K562 (cell line): ENCODE results near the gene LRRC27. TPM values are rescaled to one million over a fixed set of nuclear protein-coding genes. Genes with fewer than 3 reads are reported as not detected.

Experiments
- LEF1 ChIP-seq: fragments of 450-650 bp; IDR thresholded peaks from 2 replicates; pipeline ENCODE4 v1.6.1; 2016; ENCODE audit warnings: mild to moderate bottlenecking
- MTA3 ChIP-seq: fragments of 450-650 bp; formaldehyde crosslinking; IDR thresholded peaks from 2 replicates; pipeline ENCODE4 v1.6.1; 2017; ENCODE audit warnings: mild to moderate bottlenecking, borderline replicate concordance
- RBM39 ChIP-seq: fragments of 200-400 bp; formaldehyde crosslinking; optimal IDR thresholded peaks from 2 replicates; pipeline ENCODE3; 2018; ENCODE audit warnings: low read depth, low read length
- STAT6 ChIP-seq: sonication (generic); formaldehyde crosslinking; IDR thresholded peaks from 2 replicates; pipeline ENCODE4 v1.8.1; 2023; ENCODE audit warnings: mild to moderate bottlenecking, missing genetic modification reagents
- SUPT5H ChIP-seq: fragments of 450-650 bp; IDR thresholded peaks from 2 replicates; pipeline ENCODE4 v1.6.1; 2016
- TEAD1 ChIP-seq, 2 experiments: fragments of 450-650 bp in 1 of 2; sonication (generic) in 1 of 2; formaldehyde crosslinking; IDR thresholded peaks; 2 replicates each; pipeline versions ENCODE4 v1.4.0 to v1.8.0; 2020 to 2022; ENCODE audit warnings: mild to moderate bottlenecking in 2 of 2, missing genetic modification reagents in 1 of 2
- TRIM25 ChIP-seq: fragments of 450-650 bp; IDR thresholded peaks from 2 replicates; pipeline ENCODE4 v1.7.0; 2016; ENCODE audit warnings: borderline replicate concordance
- ZNF707 ChIP-seq: fragments of 250-450 bp; sonication (Bioruptor Pico); conservative IDR thresholded peaks from 2 replicates; pipeline ENCODE4 v1.8.0; 2022; ENCODE audit warnings: inconsistent platforms, mild to moderate bottlenecking, moderate library complexity
- polyA plus RNA-seq, 8 experiments: library from polyadenylated mRNA; depleted of rRNA in 4 of 8; stranded (reverse) in 5 of 8; unstranded in 3 of 8; fragments of >200 nt; fragmentation: Nextera tagmentation in 2 of 8; fragmentation: Illumina TruSeq in 1 of 8; extraction: Ambion mirVana in 2 of 8; extraction: Trizol in 1 of 8; gene quantifications; 2 replicates each; pipeline versions ENCODE4 v1.2.1 to v1.2.3, GENCODE V29; 2011 to 2014; ENCODE audit warnings: inconsistent platforms in 1 of 8, missing spikeins in 1 of 8
- total RNA-seq, 7 experiments: library from RNA; depleted of rRNA in 6 of 7; stranded (reverse); fragments of >200 nt in 6 of 7; fragmentation: Illumina TruSeq in 2 of 7; extraction: Trizol in 2 of 7; gene quantifications; 2 replicates each; pipeline versions ENCODE4 v1.2.1 to v1.2.3, GENCODE V29; 2011 to 2021; ENCODE audit warnings: low replicate concordance in 1 of 7

Gene LRRC27
- total and polyA plus RNA-seq, 9 of the 15 experiments (the other 6 are each of a cell fraction or from before 2014, with no cell fraction given), result 0.10 to 2.7 (median 1.4) TPM

- TF ChIP-seq MTA3 (no peak), TEAD1 (CRISPR knock-in tag; IDR thresholded peaks at IDR 0.05) (no peak), ZNF707 (CRISPR knock-in tag) (no peak), LEF1 (no peak), TRIM25 (no peak), RBM39 (no peak), STAT6 (CRISPR knock-in tag) (no peak), SUPT5H (no peak)
These were observed 32.3 kb upstream of the LRRC27 start (continued) for GRCh38 chr10:132299371-132300336.
